Measurements from ENCODE around the gene MUS81.

MUS81 gene

DNA sequence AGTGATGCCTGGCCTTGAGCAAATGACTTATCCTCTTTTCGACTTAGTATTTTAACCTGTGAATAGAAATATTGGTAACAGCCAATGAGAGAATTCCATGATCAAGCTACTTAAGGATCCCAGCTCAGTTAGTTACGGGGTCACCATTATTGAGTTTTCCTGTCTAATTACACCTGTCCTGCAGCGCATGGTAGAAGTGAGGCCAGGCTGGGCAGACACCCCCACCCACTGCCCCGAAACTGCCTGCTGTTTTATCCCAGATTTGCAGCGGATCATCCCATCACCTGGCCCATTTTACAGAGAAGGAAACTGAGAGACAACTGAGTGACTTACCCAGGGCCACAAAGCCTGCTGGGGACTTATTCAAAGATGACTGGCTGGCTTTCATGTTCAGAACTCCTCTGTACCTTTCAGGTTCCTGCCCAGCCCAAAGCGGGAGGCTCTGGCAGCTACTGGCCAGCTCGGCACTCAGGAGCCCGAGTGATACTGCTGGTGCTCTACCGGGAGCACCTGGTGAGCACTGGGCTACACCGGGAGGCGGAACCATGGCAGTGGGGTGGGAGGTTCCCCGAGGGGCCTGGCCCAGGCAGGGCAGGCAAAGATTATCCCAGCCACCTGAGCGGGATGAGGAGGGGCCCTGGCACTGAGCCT, 1.4 kb downstream of the MUS81 start:
- DNase-seq = no peak

DNA sequence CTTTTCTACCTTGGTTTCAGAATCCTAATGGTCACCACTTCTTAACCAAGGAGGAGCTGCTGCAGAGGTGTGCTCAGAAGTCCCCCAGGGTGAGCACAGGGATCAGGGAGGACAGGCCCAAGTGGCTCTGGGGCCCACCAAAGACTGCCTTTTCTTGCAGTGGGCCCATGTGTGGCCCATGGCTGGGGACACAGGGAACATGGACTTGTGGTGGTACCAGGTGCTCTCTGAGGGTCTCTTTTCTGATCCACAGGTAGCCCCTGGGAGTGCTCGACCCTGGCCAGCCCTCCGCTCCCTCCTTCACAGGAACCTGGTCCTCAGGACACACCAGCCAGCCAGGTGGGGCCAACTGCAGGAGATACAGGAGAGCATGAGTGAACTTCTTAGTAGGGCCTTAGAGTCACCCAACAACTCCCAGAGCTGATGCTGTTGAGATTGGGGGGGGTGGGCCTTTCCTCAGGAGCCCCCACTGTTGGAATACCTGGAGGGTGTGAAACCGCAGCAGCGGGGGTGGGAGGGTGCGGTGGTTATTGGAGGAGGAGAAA, 2.0 kb downstream of the MUS81 start:
- no peak for DNase-seq

DNA sequence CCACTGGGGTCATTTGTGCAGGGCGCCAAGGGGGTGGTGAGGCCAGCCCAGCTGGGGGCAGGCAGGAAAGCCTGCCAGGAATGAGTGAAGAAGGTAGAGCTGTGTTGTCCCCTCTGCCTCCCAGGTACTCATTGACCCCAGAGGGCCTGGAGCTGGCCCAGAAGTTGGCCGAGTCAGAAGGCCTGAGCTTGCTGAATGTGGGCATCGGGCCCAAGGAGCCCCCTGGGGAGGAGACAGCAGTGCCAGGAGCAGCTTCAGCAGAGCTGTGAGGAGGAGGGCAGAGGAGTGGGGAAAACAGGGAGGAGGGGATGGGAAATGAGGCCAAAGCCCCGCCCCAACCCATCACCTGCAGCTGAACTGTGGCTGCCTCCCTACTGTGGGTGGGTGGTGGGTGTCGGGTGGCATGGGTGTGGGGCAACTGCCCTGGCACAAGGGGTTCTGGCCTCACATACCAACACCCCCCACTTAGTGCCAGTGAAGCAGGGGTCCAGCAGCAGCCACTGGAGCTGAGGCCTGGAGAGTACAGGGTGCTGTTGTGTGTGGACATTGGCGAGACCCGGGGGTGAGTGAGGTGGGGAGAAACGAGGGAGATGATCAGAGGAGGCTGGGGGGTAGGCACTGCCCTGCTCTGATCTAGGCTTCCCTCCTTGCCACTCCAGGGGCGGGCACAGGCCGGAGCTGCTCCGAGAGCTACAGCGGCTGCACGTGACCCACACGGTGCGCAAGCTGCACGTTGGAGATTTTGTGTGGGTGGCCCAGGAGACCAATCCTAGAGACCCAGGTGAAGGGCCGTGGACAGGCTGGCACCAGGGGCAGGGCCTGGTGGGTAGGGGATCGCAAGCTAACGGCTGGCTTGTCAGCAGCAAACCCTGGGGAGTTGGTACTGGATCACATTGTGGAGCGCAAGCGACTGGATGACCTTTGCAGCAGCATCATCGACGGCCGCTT, 3.0 kb downstream of the MUS81 start:
- DNase-seq = no peak

DNA sequence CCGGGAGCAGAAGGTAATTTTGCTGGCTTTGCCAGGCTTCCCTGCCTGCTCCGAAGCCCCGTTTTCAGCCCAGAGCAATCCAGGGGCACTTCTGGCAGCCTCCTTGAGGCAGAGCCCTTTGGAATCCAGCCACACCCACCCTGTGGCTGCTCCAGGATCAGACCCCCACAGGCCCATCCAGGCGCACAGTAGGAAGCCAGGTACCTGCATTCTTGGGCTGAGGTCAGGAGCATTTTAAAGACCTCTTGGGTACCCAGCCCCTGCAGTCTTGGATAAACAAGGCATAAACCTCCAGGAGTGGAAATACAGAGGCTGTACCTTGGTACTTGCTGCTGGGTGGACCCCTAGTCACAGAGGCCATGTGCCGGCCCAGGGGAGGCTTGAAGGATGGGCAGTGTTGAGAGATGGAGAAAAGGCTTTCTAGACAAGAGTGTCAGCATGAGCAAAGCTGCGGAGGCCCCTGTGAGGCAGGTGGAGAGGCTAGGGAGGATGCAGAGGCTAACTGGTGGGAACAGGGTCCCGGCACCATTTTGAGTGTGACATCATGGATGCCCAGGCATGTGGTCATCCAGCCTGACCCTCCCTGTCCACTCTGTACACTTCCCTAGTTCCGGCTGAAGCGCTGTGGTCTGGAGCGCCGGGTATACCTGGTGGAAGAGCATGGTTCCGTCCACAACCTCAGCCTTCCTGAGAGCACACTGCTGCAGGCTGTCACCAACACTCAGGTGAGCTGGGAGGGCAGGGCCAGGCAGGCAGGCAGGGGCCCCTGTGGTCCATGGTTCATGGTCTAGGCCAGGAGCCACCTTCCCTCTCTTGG, 3.9 kb downstream of the MUS81 start:
- no peak for DNase-seq

DNA sequence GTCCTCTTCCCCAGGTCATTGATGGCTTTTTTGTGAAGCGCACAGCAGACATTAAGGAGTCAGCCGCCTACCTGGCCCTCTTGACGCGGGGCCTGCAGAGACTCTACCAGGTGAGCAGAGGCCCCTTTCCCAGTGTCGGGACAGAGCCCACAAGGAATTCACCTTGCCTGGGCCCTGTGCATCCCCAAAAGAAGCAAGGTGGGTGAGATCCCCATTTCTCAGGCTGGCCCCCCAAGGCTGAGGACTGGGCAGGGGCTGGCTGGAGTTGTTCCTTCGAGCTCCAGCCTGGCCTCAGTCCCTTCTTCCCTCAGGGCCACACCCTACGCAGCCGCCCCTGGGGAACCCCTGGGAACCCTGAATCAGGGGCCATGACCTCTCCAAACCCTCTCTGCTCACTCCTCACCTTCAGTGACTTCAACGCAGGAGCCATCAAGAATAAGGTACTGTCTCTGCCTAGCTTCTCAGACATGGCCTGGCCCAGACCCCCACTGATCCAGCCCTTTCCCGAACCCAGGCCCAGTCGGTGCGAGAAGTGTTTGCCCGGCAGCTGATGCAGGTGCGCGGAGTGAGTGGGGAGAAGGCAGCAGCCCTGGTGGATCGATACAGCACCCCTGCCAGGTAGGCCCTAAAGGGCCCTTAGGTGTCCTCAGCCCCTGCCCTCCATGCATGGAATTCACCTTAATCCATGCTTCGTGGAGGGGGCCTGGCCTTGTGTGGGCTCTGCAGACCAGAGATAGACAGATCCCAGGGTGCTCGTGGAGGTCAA, 4.7 kb downstream of the MUS81 start:
- no peak for DNase-seq

DNA sequence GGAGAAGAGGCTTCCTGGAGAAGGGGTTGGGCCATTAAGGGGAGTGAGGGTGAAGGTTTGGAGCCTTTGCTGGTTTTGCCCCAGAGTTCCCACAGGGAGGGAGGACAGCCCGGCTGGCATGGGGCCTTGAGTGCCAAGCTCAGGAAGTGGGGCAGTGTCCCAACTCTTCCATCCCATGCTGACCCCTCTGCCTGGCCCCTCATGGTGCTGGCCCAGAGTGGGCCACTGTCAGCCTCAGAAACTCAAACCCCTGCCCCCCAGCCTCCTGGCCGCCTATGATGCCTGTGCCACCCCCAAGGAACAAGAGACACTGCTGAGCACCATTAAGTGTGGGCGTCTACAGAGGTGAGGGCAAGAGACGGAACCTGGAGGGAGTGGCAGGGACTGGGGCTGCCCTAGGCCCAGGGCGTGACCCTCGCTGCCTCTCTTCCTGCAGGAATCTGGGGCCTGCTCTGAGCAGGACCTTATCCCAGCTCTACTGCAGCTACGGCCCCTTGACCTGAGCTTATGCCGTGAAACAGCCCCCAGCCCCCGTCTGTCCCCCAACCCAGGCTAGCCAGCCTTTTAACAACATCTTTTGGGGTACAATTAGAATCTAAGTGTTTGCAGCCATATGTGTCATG, 5.4 kb downstream of the MUS81 start:
- DNase-seq = no peak

DNA sequence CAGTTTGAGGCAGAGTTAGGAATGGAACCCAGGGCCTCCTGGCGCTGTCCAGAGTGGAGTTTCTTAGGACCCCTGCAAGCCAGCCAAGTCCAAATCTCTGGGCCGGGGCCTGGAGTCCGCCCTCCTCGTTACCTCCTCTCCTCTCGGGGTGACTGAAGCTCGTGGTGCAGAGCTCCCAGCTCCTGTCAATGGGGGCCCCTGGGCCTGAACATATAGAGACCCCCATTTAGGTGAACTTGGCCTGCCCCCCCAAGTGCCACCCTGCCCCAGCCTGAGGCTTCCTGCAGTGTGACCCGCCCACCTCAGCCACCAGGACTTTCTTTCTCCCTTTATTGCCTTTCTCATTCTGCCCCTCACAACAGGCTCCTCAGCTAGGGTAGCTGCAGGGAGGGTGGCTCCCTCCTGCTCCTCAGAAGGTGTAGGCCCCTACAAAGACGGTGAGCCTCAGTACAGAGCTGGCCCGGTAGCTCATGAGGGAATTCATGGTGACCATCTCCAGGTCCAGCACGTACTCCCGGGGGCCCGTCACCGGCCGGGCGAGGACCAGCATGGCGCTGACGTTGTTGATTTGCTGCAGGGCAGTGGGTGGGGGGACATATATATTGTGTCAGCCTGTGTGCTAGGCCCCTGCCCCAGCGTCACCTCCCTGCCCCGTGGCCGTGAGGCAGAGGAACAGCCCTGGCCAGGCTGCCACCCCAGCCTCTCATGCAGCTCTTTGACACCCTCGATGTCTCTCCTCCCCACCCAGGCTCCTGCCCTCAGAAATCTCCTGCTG, 6.5 kb downstream of the MUS81 start:
- no peak for DNase-seq

DNA sequence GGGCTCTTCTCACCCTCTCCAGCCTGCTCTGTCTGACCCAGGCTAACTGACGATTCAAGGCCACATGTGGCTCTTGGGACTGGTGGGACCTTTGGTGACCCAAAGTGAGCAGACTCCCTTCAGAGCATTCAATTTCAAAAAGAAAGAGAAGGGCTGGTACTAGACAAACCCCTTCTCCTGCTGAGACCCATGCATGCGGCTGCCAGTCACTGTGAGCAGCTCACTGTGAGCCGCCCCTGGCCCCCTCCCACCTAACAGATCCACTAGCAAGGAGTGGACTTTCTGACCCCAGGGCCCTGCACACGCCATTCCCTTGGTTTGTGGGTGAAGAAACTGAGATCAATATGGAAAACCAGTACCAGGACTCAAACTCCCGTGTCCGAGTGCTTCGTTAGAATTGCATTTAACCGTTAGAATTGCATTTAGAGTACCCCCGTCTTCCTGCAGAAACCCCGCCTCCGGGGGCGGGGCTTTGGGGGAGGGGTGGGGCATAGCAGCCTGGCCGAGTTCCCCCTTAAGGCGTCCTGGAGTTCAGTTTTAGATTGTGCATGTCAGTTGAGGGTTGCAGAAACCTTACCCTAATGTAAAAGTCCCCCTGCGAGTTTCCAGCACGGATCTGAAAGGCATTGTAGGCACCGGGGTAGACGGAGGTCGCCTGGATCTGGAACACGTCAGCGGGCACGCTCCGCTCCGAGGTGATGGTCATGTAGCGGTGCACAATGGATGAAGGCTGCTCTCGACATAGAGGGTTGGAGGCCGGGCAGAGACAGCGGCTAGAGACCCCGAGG, 7.2 kb downstream of the MUS81 start:
- no peak for DNase-seq

DNA sequence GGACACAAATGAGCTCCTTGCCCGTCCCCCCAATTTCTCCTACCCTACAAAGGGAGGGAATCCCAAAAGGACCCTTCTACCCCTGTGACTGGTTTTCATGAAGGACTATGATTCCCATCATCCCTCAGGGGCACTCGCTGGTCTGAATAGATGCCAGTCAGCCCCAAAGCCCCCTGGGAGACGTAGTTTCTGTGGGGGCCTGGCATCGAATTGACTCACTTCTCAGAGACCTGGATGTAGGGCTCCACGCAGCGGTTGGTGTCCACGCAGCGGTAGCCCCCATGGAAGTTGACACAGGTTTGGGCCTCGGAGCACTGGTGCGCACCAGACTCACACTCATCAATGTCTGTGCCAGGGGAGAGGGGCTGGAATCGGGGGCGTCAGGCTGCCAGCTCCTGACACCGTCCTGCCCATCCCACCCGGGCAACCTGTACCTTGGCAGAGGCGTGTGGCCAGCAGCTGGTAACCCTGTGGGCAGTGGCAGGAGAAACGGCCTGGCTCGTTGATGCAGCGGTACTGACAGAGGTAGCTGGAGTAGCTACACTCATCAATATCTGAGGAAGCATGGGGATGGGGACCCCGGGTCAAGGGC, 7.9 kb downstream of the MUS81 start:
- DNase-seq = no peak

DNA sequence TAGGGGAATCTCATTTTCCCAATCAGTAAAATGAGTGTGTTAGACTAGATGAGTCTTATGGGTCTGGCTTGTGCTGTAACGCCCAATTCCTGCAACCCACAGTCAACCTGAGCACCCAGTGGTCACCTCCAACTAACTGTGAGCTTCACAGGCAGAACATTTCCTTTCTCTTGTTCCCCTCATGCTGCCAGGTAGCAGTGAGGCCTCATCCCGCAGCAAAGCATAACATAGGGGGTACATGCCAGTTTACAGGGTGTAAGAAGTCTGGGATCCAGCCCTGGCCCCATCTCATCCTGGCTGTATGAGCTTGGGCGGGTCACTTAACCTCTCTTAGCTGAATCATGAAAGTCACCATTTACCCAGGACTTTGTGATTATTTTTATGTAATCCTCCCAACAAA, 8.7 kb downstream of the MUS81 start:
- no peak for DNase-seq

DNA sequence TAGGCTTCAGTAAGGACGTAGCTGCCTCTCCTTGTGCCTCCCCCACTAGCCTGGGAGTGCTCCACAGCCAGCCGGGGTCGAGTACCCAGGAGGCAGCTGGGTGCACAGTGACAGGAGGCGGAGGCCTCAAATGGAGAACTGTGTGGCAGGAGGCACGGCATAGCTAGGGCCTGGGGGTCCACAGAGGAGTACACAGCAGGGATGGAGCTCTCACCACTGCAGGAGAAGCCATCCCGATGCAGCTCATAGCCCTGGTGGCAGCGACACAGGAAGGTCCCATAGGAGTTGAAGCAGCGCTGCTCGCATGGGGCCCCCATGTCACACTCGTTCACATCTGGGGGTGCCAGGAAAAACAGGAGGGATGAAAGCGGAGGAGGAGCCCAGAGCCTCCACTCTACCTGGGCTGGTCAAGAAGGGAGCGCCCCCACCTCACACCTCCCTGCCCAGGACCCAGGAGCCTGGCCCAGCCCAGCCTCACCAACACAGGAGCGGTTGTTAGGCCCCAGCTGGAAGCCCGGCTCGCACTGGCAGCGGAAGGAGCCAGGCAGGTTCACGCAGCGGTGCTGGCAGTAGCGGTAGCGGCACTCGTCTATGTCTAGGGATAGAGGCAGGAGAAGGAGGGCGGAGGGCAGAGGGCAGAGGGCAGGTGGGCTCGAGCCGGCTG, 9.5 kb downstream of the MUS81 start:
- no peak for DNase-seq

DNA sequence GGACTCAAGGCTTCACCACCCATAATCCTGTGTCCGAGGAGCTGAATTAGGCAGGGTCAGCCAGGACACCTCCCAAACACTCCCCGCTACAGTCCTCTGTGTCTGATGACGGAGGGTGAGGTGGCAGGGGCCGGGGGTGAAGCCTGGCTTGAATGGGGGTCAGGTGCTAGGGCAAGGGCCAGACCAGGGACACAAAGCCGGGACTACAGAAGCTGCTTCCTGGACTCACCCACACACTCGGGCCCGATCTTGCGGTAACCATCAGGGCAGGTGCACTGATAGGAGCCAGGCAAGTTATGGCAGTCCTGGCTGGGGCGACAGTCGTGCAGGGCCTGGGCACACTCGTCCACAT, 10.1 kb downstream of the MUS81 start:
- DNase-seq = no peak

DNA sequence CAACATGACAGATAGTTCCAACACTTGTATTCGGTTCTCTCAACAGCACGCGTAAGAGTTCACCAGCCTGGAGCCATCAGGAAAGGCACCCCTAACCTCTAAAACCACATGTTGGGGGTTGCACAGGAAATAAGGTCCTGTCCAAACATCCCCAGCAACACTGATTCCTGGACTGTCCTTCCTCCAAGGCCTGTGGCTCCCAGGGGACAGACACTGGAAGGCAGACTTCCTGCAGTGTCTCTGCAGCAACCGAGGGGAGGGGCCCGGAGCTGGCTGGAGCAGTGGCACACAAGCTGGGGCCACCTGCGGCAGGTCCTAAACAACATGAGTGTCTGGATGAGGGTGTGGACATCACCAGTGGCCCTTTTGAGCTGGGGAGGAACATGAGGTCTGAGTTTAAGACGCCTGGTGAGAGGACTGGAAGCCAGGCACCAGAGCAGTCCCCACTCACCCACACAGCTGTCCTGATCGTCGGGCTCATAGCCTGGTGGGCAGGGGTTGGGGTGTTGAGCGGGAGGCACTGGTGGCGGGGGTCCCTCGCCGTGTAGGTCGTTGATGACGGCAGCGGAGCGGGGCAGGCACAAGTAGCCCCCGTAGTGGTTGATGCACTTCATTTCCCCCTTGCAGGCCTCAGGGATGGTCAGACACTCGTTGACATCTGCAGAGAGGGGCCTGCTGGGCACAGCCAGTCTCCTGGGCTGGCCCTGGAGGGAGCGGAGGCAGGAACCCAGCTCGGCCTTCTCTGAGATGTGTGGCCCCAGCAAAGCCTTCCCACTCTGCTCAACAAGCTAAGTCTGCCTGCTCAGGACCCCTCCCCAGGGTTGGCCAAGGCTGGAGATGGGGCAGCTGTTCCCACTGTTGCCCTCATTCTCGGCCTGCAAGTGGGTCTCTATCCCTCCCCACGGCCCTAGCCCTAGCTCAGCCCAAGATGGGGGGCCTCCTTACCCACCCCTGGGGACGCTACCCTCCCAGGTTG, 10.8 kb downstream of the MUS81 start:
- no peak for DNase-seq

DNA sequence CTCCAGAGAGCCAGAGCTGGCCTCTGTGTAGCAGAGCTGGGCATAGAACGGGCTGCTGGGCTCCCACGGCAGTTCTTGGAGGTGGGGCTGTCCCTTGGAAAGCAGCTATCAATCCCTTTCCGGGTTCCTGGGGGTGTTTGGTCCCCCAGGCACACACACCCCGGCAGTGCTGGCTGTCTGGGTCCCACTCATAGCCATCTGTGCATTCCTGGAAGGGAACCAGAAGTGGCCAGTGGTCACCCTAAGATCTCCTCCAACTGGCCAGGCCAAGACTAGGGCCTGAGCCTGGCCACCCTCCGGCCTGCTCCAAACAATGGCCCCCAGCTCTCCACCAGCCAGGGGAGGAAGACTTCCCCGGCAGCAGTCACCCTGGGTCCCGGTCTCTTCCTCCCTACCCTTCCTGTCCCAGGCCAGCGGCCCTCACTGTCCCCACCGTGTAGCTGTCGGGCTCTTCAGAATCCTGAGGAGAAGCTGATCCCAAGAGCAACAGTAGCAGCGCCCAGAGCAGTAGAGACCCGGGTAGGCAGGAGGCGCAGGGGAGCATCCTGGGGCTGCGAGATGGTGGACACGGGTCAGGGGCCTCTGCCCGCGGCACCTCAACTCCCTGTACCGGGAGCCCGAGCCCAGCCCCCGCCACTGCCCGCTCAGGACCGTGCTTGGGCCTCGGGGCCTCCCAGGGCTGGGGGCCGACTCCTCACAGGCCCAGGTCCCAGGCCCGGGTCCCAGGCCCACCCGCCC, 11.7 kb downstream of the MUS81 start:
- no peak for DNase-seq

DNA sequence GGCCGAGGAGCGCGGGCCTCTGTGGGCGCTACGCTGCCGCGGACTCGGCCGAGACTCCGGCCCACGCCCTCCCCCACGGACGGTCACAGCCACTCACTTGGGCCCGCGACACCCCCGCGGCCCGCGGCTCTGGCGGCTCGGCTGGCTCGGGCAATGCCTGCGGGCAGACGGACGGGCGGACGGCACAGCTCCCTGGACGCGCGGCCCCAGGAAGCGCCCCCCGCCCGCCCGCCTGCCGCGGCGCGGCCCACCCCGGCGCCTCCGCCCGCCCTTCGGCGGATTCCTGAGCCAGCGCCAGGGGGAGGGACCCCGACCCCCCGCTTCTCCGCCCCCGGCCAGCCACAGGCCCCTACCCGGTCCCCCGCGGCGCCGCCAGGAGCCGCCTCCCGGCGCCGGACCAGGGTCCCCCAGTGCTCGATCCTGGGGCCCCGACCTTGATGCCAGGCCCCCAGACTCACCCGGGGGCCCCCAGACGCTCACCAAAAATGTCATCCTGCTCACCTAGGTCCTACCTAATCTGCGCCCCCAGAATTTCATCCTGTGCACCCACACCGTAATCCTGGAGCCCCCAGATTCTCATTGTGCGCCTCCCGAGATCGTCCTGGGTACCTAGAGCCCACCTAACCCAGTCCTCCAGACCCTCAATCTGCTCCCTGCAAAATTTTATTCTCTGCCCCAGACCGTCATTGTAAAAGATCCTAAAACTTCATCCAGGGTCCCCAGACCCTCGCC, 12.5 kb downstream of the MUS81 start, which contains the start of gene EFEMP2:
EFEMP2 (minus strand) TSS at position 215 of the 732 bp plus-strand sequence. CDS start 446 bp downstream, outside the sequence.
- no peak for DNase-seq
